Measurements from ENCODE around the gene CEP112.

The CEP112 gene

GRCh38 chr17:66123163-66123562 lies 68.8 kb downstream of the CEP112 start:
- no peak for ATAC-seq
- TF ChIP-seq TCF4 (CRISPR knock-in tag; IDR thresholded peaks at IDR 0.05; ENCODE audit: borderline replicate concordance) (no peak), OSR1 (CRISPR knock-in tag; IDR thresholded peaks at IDR 0.05) (no peak), CREB5 (CRISPR knock-in tag; IDR thresholded peaks at IDR 0.05; ENCODE audit: low read depth) (no peak), CSRNP3 (CRISPR knock-in tag; IDR thresholded peaks at IDR 0.05) (no peak), PPARA (CRISPR knock-in tag; IDR thresholded peaks at IDR 0.05; ENCODE audit: borderline replicate concordance) (no peak), ZFP30 (CRISPR knock-in tag; IDR thresholded peaks at IDR 0.05) (no peak), RARB (CRISPR knock-in tag; IDR thresholded peaks at IDR 0.05) (no peak), SNAI2 (CRISPR knock-in tag; IDR thresholded peaks at IDR 0.05) (no peak), ZNF8 (CRISPR knock-in tag; IDR thresholded peaks at IDR 0.05) (no peak), TOX (CRISPR knock-in tag; IDR thresholded peaks at IDR 0.05; ENCODE audit: borderline replicate concordance) (no peak), GLIS3 (CRISPR knock-in tag; IDR thresholded peaks at IDR 0.05) (no peak)

GRCh38 chr17:66115246-66115645 lies 76.7 kb downstream of the CEP112 start:
- TF ChIP-seq ESRRG (CRISPR knock-in tag; IDR thresholded peaks at IDR 0.05) (no peak), POU6F1 (CRISPR knock-in tag; IDR thresholded peaks at IDR 0.05; ENCODE audit: borderline replicate concordance, low read depth) (no peak), GLIS3 (CRISPR knock-in tag; IDR thresholded peaks at IDR 0.05) (no peak), OSR1 (CRISPR knock-in tag; IDR thresholded peaks at IDR 0.05) (no peak), ZNF565 (CRISPR knock-in tag; conservative IDR thresholded peaks at IDR 0.05; ENCODE audit: low read depth) (no peak), ZFP3 (CRISPR knock-in tag; IDR thresholded peaks at IDR 0.05) (no peak), RARB (CRISPR knock-in tag; IDR thresholded peaks at IDR 0.05) (no peak), ZNF70 (CRISPR knock-in tag; IDR thresholded peaks at IDR 0.05) (no peak), ISL1 (CRISPR knock-in tag; IDR thresholded peaks at IDR 0.05) (no peak), TOX (CRISPR knock-in tag; IDR thresholded peaks at IDR 0.05; ENCODE audit: borderline replicate concordance) (no peak)
- ATAC-seq = no peak

- TF ChIP-seq ESRRG (CRISPR knock-in tag; IDR thresholded peaks at IDR 0.05) = no peak
- no peak for TF ChIP-seq ZFP30 (CRISPR knock-in tag; IDR thresholded peaks at IDR 0.05)
- no peak for TF ChIP-seq CREB5 (CRISPR knock-in tag; IDR thresholded peaks at IDR 0.05; ENCODE audit: low read depth)
- TF ChIP-seq ZNF8 (CRISPR knock-in tag; IDR thresholded peaks at IDR 0.05) = no peak
- no peak for TF ChIP-seq CSRNP3 (CRISPR knock-in tag; IDR thresholded peaks at IDR 0.05)
- TF ChIP-seq SNAI2 (CRISPR knock-in tag; IDR thresholded peaks at IDR 0.05) = no peak
- TF ChIP-seq PATZ1 (CRISPR knock-in tag; IDR thresholded peaks at IDR 0.05; ENCODE audit: borderline replicate concordance) = no peak
- no peak for TF ChIP-seq ARNTL (CRISPR knock-in tag; IDR thresholded peaks at IDR 0.05; ENCODE audit: borderline replicate concordance, low read depth)
- no peak for TF ChIP-seq PPARA (CRISPR knock-in tag; IDR thresholded peaks at IDR 0.05; ENCODE audit: borderline replicate concordance)
- no peak for TF ChIP-seq CSDC2 (CRISPR knock-in tag; IDR thresholded peaks at IDR 0.05)
- TF ChIP-seq TCF4 (CRISPR knock-in tag; IDR thresholded peaks at IDR 0.05; ENCODE audit: borderline replicate concordance) = no peak
- TF ChIP-seq OSR1 (CRISPR knock-in tag; IDR thresholded peaks at IDR 0.05) = no peak
- TF ChIP-seq GLIS3 (CRISPR knock-in tag; IDR thresholded peaks at IDR 0.05) = no peak
- no peak for ATAC-seq
Measured at GRCh38 chr17:66114609-66115008, 77.3 kb downstream of the CEP112 start.
